Endothelial cell of umbilical vein (primary cell): ENCODE results near the gene MFNG. TPM values are rescaled to one million over a fixed set of nuclear protein-coding genes. Genes with fewer than 3 reads are reported as not detected.

Experiments
- BruUV-seq: library from RNA; stranded (reverse); fragments of 400-500 nt; replicated peaks from 2 replicates; lab custom pipeline; 2021; lab: Mats Ljungman, UMichigan
- CTCF ChIA-PET: fragments of 300-600, 350-600 bp; sonication (Branson Sonifier 250); formaldehyde crosslinking; loops from one replicate; lab custom pipeline; 2021; ENCODE audit warnings: antibody characterized with exemption, inconsistent platforms; lab: Charles Lee
- POLR2A ChIA-PET: fragments of 300-600, 350-600 bp; sonication (Branson Sonifier 250); formaldehyde crosslinking; loops from one replicate; lab custom pipeline; 2021; ENCODE audit warnings: antibody characterized with exemption, inconsistent platforms; lab: Charles Lee
- DNase-seq: peaks from one replicate; pipeline ENCODE4 v3.0.0-alpha.2; 2011; ENCODE audit warnings: low read depth, low spot score
- FAIRE-seq: peaks from 2 replicates; lab custom pipeline; 2011; peaks lifted over from hg19 to GRCh38; lab: Jason Lieb, UNC
- H2AFZ ChIP-seq: 2 replicates; pipeline ENCODE4 v1.6.0; 2012; ENCODE audit warnings: low read depth, low read length, control low read depth, inconsistent platforms
- H3K27ac ChIP-seq: 2 replicates; pipeline ENCODE4 v1.5.1; 2011; ENCODE audit warnings: low read depth, mild to moderate bottlenecking, control low read depth, low read length, moderate library complexity; ENCODE audit not compliant: insufficient read depth
- H3K27me3 ChIP-seq, 2 experiments: 2 replicates each; pipeline versions ENCODE4 v1.6.0 to v1.6.1; 2011; ENCODE audit warnings: low read length in 2 of 2, mixed read lengths in 1 of 2; ENCODE audit not compliant: control insufficient read depth in 2 of 2, insufficient read depth in 2 of 2
- H3K36me3 ChIP-seq, 2 experiments: 2 replicates in 1 of 2; 3 replicates in 1 of 2; pipeline ENCODE4 v1.5.1; 2011; ENCODE audit warnings: low read length in 2 of 2, mild to moderate bottlenecking in 1 of 2, moderate library complexity in 1 of 2; ENCODE audit not compliant: control insufficient read depth in 2 of 2, insufficient read depth in 2 of 2; ENCODE audit errors: extremely low read depth in 1 of 2
- H3K4me1 ChIP-seq: 3 replicates; pipeline ENCODE4 v1.5.1; 2011; ENCODE audit warnings: mild to moderate bottlenecking, low read length; ENCODE audit not compliant: control insufficient read depth, insufficient read depth; ENCODE audit errors: extremely low read depth
- H3K4me2 ChIP-seq: 2 replicates; pipeline ENCODE4 v1.6.1; 2011; ENCODE audit warnings: low read length, control low read depth, mixed read lengths; ENCODE audit not compliant: insufficient read depth
- H3K4me3 ChIP-seq, 3 experiments: fragments of 200-600 bp in 1 of 3; sonication (generic), shearing (Covaris generic) in 1 of 3; replicated peaks in 1 of 3; 2 replicates each; pipeline ENCODE4 v1.5.1; 2011 to 2016; ENCODE audit warnings: control low read depth in 3 of 3, low read length in 3 of 3, mild to moderate bottlenecking in 2 of 3, inconsistent platforms in 1 of 3, low read depth in 1 of 3, moderate library complexity in 1 of 3; ENCODE audit not compliant: insufficient read depth in 1 of 3
- H3K79me2 ChIP-seq: 2 replicates; pipeline ENCODE4 v1.6.0; 2012; ENCODE audit warnings: low read length, inconsistent platforms; ENCODE audit not compliant: control insufficient read depth, insufficient read depth
- H3K9ac ChIP-seq: replicated peaks from 2 replicates; pipeline ENCODE3; 2011; ENCODE audit warnings: low read length, control low read depth; ENCODE audit not compliant: insufficient read depth; ENCODE audit errors: extremely low read depth
- H3K9me1 ChIP-seq: replicated peaks from 3 replicates; pipeline ENCODE4 v1.6.0; 2011; ENCODE audit warnings: mild to moderate bottlenecking, low read length; ENCODE audit not compliant: control insufficient read depth, insufficient read depth; ENCODE audit errors: extremely low read depth
- H3K9me3 ChIP-seq: replicated peaks from 2 replicates; pipeline ENCODE4 v1.5.1; 2012; ENCODE audit warnings: low read length, inconsistent platforms; ENCODE audit not compliant: control insufficient read depth, insufficient read depth
- H4K20me1 ChIP-seq: replicated peaks from 2 replicates; pipeline ENCODE3; 2011; ENCODE audit warnings: mild to moderate bottlenecking, low read length; ENCODE audit not compliant: control insufficient read depth, insufficient read depth; ENCODE audit errors: extremely low read depth
- CTCF ChIP-seq, 2 donors: IDR thresholded peaks; 1 replicate in 1 of 2; 2 replicates in 1 of 2; pipeline ENCODE4 v1.5.1; 2011; ENCODE audit warnings: low read length in 2 of 2, mild to moderate bottlenecking in 2 of 2, moderate library complexity in 2 of 2, control low read depth in 1 of 2, inconsistent platforms in 1 of 2, low read depth in 1 of 2; ENCODE audit not compliant: insufficient read depth in 1 of 2; ENCODE audit errors: extremely low read depth in 1 of 2
- EZH2 ChIP-seq: IDR thresholded peaks from 2 replicates; pipeline ENCODE4 v1.6.1; 2012; ENCODE audit warnings: borderline replicate concordance, low read depth, mild to moderate bottlenecking, moderate library complexity, low read length, inconsistent platforms; ENCODE audit not compliant: severe bottlenecking
- GATA2 ChIP-seq: IDR thresholded peaks from 2 replicates; pipeline ENCODE4 v1.7.0; 2011; ENCODE audit warnings: low read depth, mild to moderate bottlenecking, moderate library complexity, mixed read lengths, low read length; ENCODE audit not compliant: insufficient read length, insufficient read depth
- JUN ChIP-seq: IDR thresholded peaks from 2 replicates; pipeline ENCODE4 v1.6.1; 2011; ENCODE audit warnings: borderline replicate concordance, low read depth; ENCODE audit not compliant: insufficient read length, insufficient read depth
- MAX ChIP-seq: IDR thresholded peaks from 2 replicates; pipeline ENCODE4 v1.6.1; 2011; ENCODE audit not compliant: insufficient read depth, insufficient read length
- MYC ChIP-seq: IDR thresholded peaks from one replicate; pipeline ENCODE4 v1.6.1; 2011; ENCODE audit warnings: mild to moderate bottlenecking, low read depth, low read length
- POLR2A ChIP-seq: IDR thresholded peaks from 2 replicates; pipeline ENCODE4 v1.6.1; 2012; ENCODE audit warnings: low read depth, mild to moderate bottlenecking, control low read depth, low read length
- POLR2AphosphoS5 ChIP-seq: IDR thresholded peaks from 2 replicates; pipeline ENCODE4 v1.6.1; 2012; ENCODE audit warnings: low read depth, mild to moderate bottlenecking, control low read depth, low read length, moderate library complexity; ENCODE audit not compliant: insufficient read depth
- dilution Hi-C: fragments of 300-500 bp; cut with MboI; formaldehyde crosslinking; loops from one replicate; pipeline ENCODE4 v1.15.0; 2019; ENCODE audit warnings: low sequenced_read_pairs; ENCODE audit not compliant: extremely low pct_ligation_motif_present
- intact Hi-C: fragments of 100-400 bp; cut with micrococcal nuclease; formaldehyde crosslinking; loops from one replicate; pipeline ENCODE4 v1.10.0; 2022
- polyA plus RNA-seq, 4 experiments: library from polyadenylated mRNA; depleted of rRNA in 3 of 4; stranded (reverse) in 3 of 4; unstranded in 1 of 4; fragments of >200 nt; gene quantifications; 2 replicates each; pipeline versions ENCODE4 v1.2.1 to v1.2.3, GENCODE V29; 2011 to 2012; ENCODE audit warnings: missing spikeins in 1 of 4
- total RNA-seq: library from RNA; stranded (reverse); gene quantifications from 2 replicates; pipeline ENCODE4 v1.2.3, GENCODE V29; 2021

Gene MFNG
- total and polyA plus RNA-seq, 2 donors (not counting 3 experiments of a cell fraction or from before 2014, with no cell fraction given), result 188 to 257 TPM

- POLR2A ChIA-PET, result interaction anchor here (0.7 kb wide), 1 partner anchor 27 kb away, joined by 4 read pairs; no protein-coding TSS in a partner anchor
- Histone ChIP-seq H3K36me3 (no peaks in the 10 kb centered on the region), H3K4me1 (peaks cover 23% of the 10 kb centered on the region), H3K9me3 (peaks cover 3% of the 10 kb centered on the region), H3K27me3 (peaks cover 0 to 8% of the 10 kb centered on the region in 2 experiments), H2AFZ (peak overlapping the region; percentile 79), H3K9me1 (no peaks in the 10 kb centered on the region), H4K20me1 (no peaks in the 10 kb centered on the region), H3K4me3 (peak overlapping the region in 2 of 3 experiments; percentile 33 to 55), H3K4me2 (peak overlapping the region; percentile 52), H3K79me2 (no peaks in the 10 kb centered on the region), H3K9ac (peak overlapping the region; percentile 13), H3K27ac (no peak overlapping the region)
- intact Hi-C loops, result no loop called here
- CTCF ChIA-PET, result interaction anchor here (0.6 to 5.0 kb wide), 26 partner anchors 7 to 167 kb away, joined by 3 to 75 read pairs (median 5); no protein-coding TSS in a partner anchor
- no peak for DNase-seq
- no TSS peak for BruUV-seq
- FAIRE-seq, result no peak
- dilution Hi-C loops, result no loop called here
- TF ChIP-seq EZH2 (peak; percentile 32), MAX (no peak)
These were observed 58.2 kb downstream of the MFNG start for GRCh38 chr22:37427711-37428635.

GRCh38 chr22:37427135-37427710 lies 59.0 kb downstream of the MFNG start, which contains the start of gene ELFN2:
Gene ELFN2 (minus strand): TSS chr22:37427479. CDS start chr22:37375534, 51,945 bp downstream.
- H3K4me1 ChIP-seq, result peaks cover 18% of the 10 kb centered on the region
- dilution Hi-C loops (no loop called here), intact Hi-C loops (no loop called here)
- CTCF ChIA-PET, result interaction anchor here (1.6 to 3.9 kb wide), 4 partner anchors 13 to 111 kb away, joined by 4 to 75 read pairs (median 30); no protein-coding TSS in a partner anchor
- H3K9me3 ChIP-seq, result no peaks in the 10 kb centered on the region
- DNase-seq, result peak; percentile 20
- no peaks in the 10 kb centered on the region for H3K9me1 ChIP-seq
- peak within 1 kb of the TSS; percentile 13 for H3K9ac ChIP-seq
- TF ChIP-seq MYC, result no peak
- TF ChIP-seq CTCF (IDR thresholded peaks at IDR 0.05; ENCODE audit: extremely low read depth in 1 of 2, insufficient read depth in 1 of 2, low read depth in 1 of 2, low read length in 2 of 2), result no peak
- no peak for TF ChIP-seq POLR2A
- TF ChIP-seq POLR2AphosphoS5, result no peak
- TF ChIP-seq EZH2, result no peak
- TF ChIP-seq JUN, result no peak
- TF ChIP-seq MAX, result no peak
- TF ChIP-seq GATA2, result no peak
- no peak within 1 kb of the TSS for H3K27ac ChIP-seq
- no TSS peak for BruUV-seq
- POLR2A ChIA-PET, result no interaction called here
- no peaks in the 10 kb centered on the region for H4K20me1 ChIP-seq
- H3K36me3 ChIP-seq, result no peaks in the 10 kb centered on the region
- no peaks in the 10 kb centered on the region for H3K79me2 ChIP-seq
- FAIRE-seq, result no peak
- H2AFZ ChIP-seq, result peak within 1 kb of the TSS; percentile 79
- H3K4me3 ChIP-seq, result peak within 1 kb of the TSS; percentile 33 to 55 (median 39)
- peaks cover 0 to 8% of the 10 kb centered on the region in 2 experiments for H3K27me3 ChIP-seq
- H3K4me2 ChIP-seq, result peak within 1 kb of the TSS; percentile 52
